MCF 10A (cell line): ENCODE measurements around the gene NFATC4. TPM values are rescaled to one million over a fixed set of nuclear protein-coding genes. Genes with fewer than 3 reads are reported as not detected.
"Not testable (repeated sequence)": the region's sequence is repeated elsewhere in the genome, so short reads cannot be mapped to it uniquely, and the experiment has no call there.

ENCODE experiments used
- BruUV-seq: library from RNA; stranded (reverse); fragments of 400-500 nt; replicated peaks from 2 replicates; lab custom pipeline; 2021; lab: Mats Ljungman, UMichigan
- CTCF ChIA-PET: fragments of 300-600 bp; sonication (Branson Sonifier 250); formaldehyde crosslinking; extraction: SDS; loops from one replicate; lab custom pipeline; 2021; ENCODE audit warnings: antibody characterized with exemption, inconsistent platforms; lab: Yijun Ruan, JAX
- POLR2A ChIA-PET: fragments of 300-600, 350-650 bp; sonication (Branson Sonifier 250); formaldehyde crosslinking; extraction: SDS; loops from one replicate; lab custom pipeline; 2020; ENCODE audit warnings: antibody characterized with exemption, inconsistent platforms; lab: Yijun Ruan, JAX
- DNase-seq: peaks from one replicate; pipeline ENCODE4 v3.0.0-alpha.2; 2018; ENCODE audit not compliant: unreplicated experiment
- H3K27ac Mint-ChIP-seq: one replicate; pipeline ENCODE4 v1.8.0; 2022; ENCODE audit warnings: mild to moderate bottlenecking, low read depth, mixed read lengths; ENCODE audit not compliant: unreplicated experiment
- H3K27me3 Mint-ChIP-seq: one replicate; pipeline ENCODE4 v1.8.0; 2022; ENCODE audit warnings: mixed read lengths; ENCODE audit not compliant: insufficient read depth, unreplicated experiment
- H3K36me3 Mint-ChIP-seq: one replicate; pipeline ENCODE4 v1.8.0; 2022; ENCODE audit warnings: mild to moderate bottlenecking, moderate library complexity, mixed read lengths; ENCODE audit not compliant: insufficient read depth, unreplicated experiment
- H3K4me1 Mint-ChIP-seq: one replicate; pipeline ENCODE4 v1.8.0; 2022; ENCODE audit warnings: mixed read lengths; ENCODE audit not compliant: insufficient read depth, unreplicated experiment
- H3K4me3 Mint-ChIP-seq: one replicate; pipeline ENCODE4 v1.8.0; 2022; ENCODE audit warnings: mild to moderate bottlenecking, moderate library complexity, mixed read lengths; ENCODE audit not compliant: unreplicated experiment
- H3K9me3 Mint-ChIP-seq: one replicate; pipeline ENCODE4 v1.8.0; 2022; ENCODE audit warnings: mixed read lengths; ENCODE audit not compliant: unreplicated experiment
- intact Hi-C: fragments of 100-400 bp; cut with micrococcal nuclease; formaldehyde crosslinking; loops from 2 replicates; pipeline ENCODE4 v1.14.1; 2022
- total RNA-seq: library from RNA; stranded (reverse); gene quantifications from 2 replicates; pipeline ENCODE4 v1.2.3, GENCODE V29; 2022
- TF ChIP-seq, protein P1 (sequence below): fragments of 200-600 bp; IDR thresholded peaks from one replicate; pipeline ENCODE4 v1.8.0; 2022; ENCODE audit warnings: antibody characterized with exemption, mild to moderate bottlenecking; ENCODE audit not compliant: unreplicated experiment

Gene NFATC4
- total RNA-seq, 1 experiment from 2014 or later: 0.23 TPM

DNA sequence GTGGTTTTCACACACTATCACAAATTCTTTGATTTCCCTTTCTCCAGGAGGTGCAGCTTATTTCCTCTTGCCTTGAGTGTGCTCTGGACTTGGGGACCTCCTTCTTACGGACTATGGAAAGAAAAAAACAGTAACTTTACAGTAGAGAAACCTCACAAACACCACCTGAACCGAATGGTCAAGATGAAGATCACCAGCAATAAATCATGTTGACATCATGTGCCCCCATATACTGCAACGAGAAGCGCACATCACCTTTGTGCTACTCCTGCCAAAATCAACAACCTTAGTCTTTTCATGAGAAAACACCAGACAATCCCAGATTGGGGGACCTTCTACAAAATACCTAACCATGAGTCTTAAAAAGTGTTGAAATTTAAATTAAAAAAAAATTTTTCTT, 17.5 kb downstream of the NFATC4 start:
- DNase-seq: no peak

DNA sequence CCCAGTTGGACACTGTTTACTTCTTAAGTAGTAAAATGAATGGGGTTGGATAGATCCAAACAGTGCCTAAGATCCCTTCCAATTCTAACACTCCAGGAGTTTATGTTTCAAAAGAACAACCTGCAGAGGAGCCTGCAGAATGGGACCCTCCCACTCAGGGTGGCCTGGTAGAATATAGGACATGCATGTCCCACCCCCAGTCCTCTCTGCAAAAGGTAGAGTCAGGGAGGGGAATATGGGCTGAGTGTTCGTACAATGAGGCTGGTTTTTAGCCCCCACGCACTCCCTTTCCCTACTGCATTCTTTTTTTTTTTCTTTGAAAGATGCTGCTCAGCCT, 19.0 kb downstream of the NFATC4 start:
- ChIA-PET CTCF (interaction anchor here (0.7 kb wide), 1 partner anchor 31 kb away, joined by 3 read pairs; no protein-coding TSS in a partner anchor), POLR2A (interaction anchor here (0.5 kb wide), 1 partner anchor 32 kb away, joined by 3 read pairs; no protein-coding TSS in a partner anchor)
- no peaks in the 10 kb centered on the region for H3K9me3 Mint-ChIP-seq
- intact Hi-C loops: no loop called here
- H3K27me3 Mint-ChIP-seq: peaks cover 13% of the 10 kb centered on the region
- H3K27ac Mint-ChIP-seq: no peak overlapping the region
- H3K4me3 Mint-ChIP-seq: no peak overlapping the region
- no peaks in the 10 kb centered on the region for H3K4me1 Mint-ChIP-seq
- no TSS peak for BruUV-seq
- TF ChIP-seq, protein P1, sequence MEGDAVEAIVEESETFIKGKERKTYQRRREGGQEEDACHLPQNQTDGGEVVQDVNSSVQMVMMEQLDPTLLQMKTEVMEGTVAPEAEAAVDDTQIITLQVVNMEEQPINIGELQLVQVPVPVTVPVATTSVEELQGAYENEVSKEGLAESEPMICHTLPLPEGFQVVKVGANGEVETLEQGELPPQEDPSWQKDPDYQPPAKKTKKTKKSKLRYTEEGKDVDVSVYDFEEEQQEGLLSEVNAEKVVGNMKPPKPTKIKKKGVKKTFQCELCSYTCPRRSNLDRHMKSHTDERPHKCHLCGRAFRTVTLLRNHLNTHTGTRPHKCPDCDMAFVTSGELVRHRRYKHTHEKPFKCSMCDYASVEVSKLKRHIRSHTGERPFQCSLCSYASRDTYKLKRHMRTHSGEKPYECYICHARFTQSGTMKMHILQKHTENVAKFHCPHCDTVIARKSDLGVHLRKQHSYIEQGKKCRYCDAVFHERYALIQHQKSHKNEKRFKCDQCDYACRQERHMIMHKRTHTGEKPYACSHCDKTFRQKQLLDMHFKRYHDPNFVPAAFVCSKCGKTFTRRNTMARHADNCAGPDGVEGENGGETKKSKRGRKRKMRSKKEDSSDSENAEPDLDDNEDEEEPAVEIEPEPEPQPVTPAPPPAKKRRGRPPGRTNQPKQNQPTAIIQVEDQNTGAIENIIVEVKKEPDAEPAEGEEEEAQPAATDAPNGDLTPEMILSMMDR: no peak
- H3K36me3 Mint-ChIP-seq: no peaks in the 10 kb centered on the region
- DNase-seq: no peak

More for the DNA sequence above, 17.5 kb downstream of the NFATC4 start:
- ChIA-PET POLR2A (interaction anchor here (0.9 kb wide), 1 partner anchor 23 kb away, joined by 3 read pairs; no protein-coding TSS in a partner anchor), CTCF (interaction anchor here (0.9 to 2.1 kb wide), 4 partner anchors 12 to 52 kb away, joined by 3 to 11 read pairs (median 6); no protein-coding TSS in a partner anchor)
- no peaks in the 10 kb centered on the region for H3K4me1 Mint-ChIP-seq
- BruUV-seq: no TSS peak
- intact Hi-C loops: no loop called here
- H3K36me3 Mint-ChIP-seq: no peaks in the 10 kb centered on the region
- H3K27ac Mint-ChIP-seq: no peak overlapping the region
- TF ChIP-seq, protein P1: no peak
- H3K4me3 Mint-ChIP-seq: no peak overlapping the region
- peaks cover 13% of the 10 kb centered on the region for H3K27me3 Mint-ChIP-seq
- H3K9me3 Mint-ChIP-seq: no peaks in the 10 kb centered on the region

DNA sequence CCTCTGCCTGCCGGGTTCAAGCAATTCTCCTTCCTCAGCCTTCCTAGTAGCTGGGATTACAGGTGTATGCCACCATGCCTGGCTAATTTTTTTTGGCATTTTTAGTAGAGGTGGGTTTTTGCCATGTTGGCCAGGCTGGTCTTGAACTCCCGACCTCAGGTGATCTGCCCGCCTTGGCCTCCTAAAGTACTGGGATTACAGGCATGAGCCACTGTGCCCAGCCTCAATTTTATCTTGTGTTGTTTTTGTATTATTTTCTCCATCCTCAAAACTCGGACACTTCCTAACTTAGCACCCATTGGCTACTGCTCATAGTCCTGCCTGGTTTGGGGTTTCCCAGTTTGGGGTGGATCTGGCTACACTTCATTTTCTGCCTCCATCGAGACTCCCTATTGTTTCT, 19.6 kb downstream of the NFATC4 start:
- DNase-seq, H3K27ac Mint-ChIP-seq, BruUV-seq, H3K36me3 Mint-ChIP-seq, H3K9me3 Mint-ChIP-seq, H3K4me3 Mint-ChIP-seq, H3K4me1 Mint-ChIP-seq, intact Hi-C loops, POLR2A ChIA-PET: not testable (repeated sequence)
- CTCF ChIA-PET: interaction anchor here (1.1 to 1.7 kb wide), 2 partner anchors 44 to 63 kb away, joined by 3 to 7 read pairs; no protein-coding TSS in a partner anchor
- H3K27me3 Mint-ChIP-seq: peaks cover 13% of the 10 kb centered on the region

DNA sequence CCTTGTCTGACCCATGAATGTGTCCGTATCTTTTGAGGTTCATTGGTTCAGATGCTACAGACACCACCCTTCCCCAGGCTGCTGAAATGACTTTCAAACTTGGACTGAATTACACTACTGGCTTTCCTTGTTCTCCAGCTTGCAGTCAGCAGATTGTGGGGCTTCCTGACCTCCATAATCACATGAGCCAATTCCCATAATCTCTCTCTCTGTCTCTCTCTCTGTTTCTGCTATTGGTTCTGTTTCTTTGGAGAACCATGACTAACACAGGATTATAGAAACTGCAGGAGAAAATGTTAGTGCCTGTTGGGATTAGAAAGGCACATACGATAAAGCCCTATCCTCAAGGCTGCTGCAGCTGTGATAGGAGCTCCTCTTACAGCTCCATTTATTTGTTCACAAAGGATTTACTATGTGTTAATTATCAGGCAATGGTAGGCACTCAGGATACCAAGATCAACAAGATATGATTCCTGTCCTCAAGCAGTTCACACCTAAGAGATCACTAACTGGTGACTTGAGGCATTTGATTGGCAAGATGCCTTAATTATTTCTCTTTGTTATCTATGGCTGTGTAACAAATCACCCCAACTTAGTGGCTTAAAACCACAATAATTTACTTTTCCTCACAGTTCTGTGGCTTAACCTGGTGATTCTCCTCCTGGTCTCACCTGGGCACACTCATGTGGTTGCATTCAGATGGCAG, 20.6 kb downstream of the NFATC4 start:
- TF ChIP-seq, protein P1: no peak
- H3K36me3 Mint-ChIP-seq: no peaks in the 10 kb centered on the region
- ChIA-PET CTCF (interaction anchor here (1.0 to 1.7 kb wide), 5 partner anchors 21 to 64 kb away, joined by 3 to 7 read pairs (median 3); no protein-coding TSS in a partner anchor), POLR2A (interaction anchor here (0.7 to 1.1 kb wide), 5 partner anchors 7 to 55 kb away, joined by 3 to 4 read pairs (median 3); partner anchors contain the start of gene NYNRIN)
- DNase-seq: no peak
- intact Hi-C loops: no loop called here
- H3K4me3 Mint-ChIP-seq: no peak overlapping the region
- peaks cover 6% of the 10 kb centered on the region for H3K4me1 Mint-ChIP-seq
- no peaks in the 10 kb centered on the region for H3K9me3 Mint-ChIP-seq
- BruUV-seq: no TSS peak
- H3K27ac Mint-ChIP-seq: no peak overlapping the region
- H3K27me3 Mint-ChIP-seq: peaks cover 11% of the 10 kb centered on the region
